RWPE2 (cell line): Measurements from ENCODE around the gene PDLIM7.
"Not testable (repeated sequence)": the region's sequence is repeated elsewhere in the genome, so short reads cannot be mapped to it uniquely, and the experiment has no call there.

Source experiments
- ATAC-seq: fragments of 200-7000 bp; cut with Tn5 transposase; 3 replicates; pipeline ENCODE4 v1.9.1; 2021; ENCODE audit warnings: low read depth
- DNase-seq: peaks from one replicate; pipeline ENCODE4 v3.0.0-alpha.2; 2020; ENCODE audit warnings: low spot score
- H3K27ac ChIP-seq: fragments of 450-650 bp; 2 replicates; pipeline ENCODE4 v1.5.1; 2017; ENCODE audit warnings: mild to moderate bottlenecking; ENCODE audit not compliant: poor library complexity, severe bottlenecking
- H3K27me3 ChIP-seq: fragments of 250-450 bp; sonication (Bioruptor Pico); 2 replicates; pipeline ENCODE4 v1.5.1; 2021; ENCODE audit warnings: mild to moderate bottlenecking, moderate library complexity; ENCODE audit not compliant: insufficient read depth, poor library complexity, severe bottlenecking
- H3K36me3 ChIP-seq: fragments of 250-450 bp; sonication (Bioruptor Pico); 2 replicates; pipeline ENCODE4 v1.5.1; 2020; ENCODE audit warnings: low read depth, mild to moderate bottlenecking, moderate library complexity
- H3K4me1 ChIP-seq: fragments of 250-450 bp; sonication (Bioruptor Pico); 2 replicates; pipeline ENCODE4 v1.5.1; 2021; ENCODE audit warnings: mild to moderate bottlenecking, moderate library complexity; ENCODE audit not compliant: insufficient read depth, poor library complexity, severe bottlenecking
- H3K4me3 ChIP-seq: fragments of 250-450 bp; sonication (Bioruptor Pico); 2 replicates; pipeline ENCODE4 v1.5.1; 2021; ENCODE audit warnings: mild to moderate bottlenecking, moderate library complexity; ENCODE audit not compliant: severe bottlenecking
- H3K9me3 ChIP-seq: fragments of 250-450 bp; sonication (Bioruptor Pico); 2 replicates; pipeline ENCODE4 v1.5.1; 2021; ENCODE audit warnings: mild to moderate bottlenecking, moderate library complexity; ENCODE audit not compliant: severe bottlenecking
- CTCF ChIP-seq: fragments of 450-650 bp; IDR thresholded peaks from one replicate; pipeline ENCODE4 v1.5.1; 2017; ENCODE audit warnings: mild to moderate bottlenecking, moderate library complexity; ENCODE audit not compliant: poor library complexity, severe bottlenecking

The PDLIM7 gene

DNA sequence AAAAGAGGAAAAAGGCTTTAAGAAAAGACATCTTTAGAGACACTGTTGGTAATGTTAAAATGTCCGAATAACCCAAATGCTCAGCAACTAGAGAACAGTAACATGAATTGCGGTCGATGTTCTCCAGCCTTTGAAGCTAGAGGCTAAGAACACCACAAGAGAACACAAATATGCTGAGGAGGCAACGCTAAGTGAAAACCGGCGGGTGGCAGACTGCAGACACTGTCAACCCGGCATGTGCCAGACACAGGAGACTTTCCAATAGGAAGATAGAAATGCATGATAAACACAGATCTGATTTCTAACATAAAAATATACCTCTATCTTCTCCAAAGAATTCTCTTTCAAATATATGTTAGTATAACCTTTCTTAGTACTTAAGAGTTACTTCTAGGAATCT is 37.7 kb upstream of the PDLIM7 start:
- Histone ChIP-seq H3K36me3 (peaks cover 71% of the 10 kb centered on the region), H3K4me3 (no peak overlapping the region), H3K27me3 (no peaks in the 10 kb centered on the region), H3K9me3 (no peaks in the 10 kb centered on the region), H3K27ac (no peak overlapping the region), H3K4me1 (peaks cover 8% of the 10 kb centered on the region)
- no peak for DNase-seq
- no peak for ATAC-seq
- TF ChIP-seq CTCF: no peak

DNA sequence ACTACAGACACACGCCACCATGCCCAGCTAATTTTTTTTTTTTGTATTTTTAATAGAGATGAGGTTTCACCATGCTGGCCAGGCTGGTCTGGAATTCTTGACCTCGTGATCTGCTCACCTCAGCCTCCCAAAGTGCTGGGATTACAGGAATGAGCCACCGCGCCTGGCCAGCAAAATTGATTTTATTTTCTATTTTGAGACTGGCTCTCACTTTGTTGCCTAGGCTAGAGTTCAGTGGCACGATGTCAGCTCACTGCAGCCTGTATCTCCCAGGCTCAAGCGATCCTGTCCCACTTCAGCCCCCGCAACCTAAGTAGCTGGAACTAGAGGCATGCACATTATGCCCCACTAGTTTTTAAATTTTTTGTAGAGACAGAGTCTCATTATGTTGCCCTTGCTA is 37.0 kb upstream of the PDLIM7 start:
- not testable (repeated sequence) for H3K9me3 ChIP-seq, DNase-seq, H3K4me1 ChIP-seq, H3K27me3 ChIP-seq, H3K27ac ChIP-seq, ATAC-seq, H3K4me3 ChIP-seq
- H3K36me3 ChIP-seq: peaks cover 78% of the 10 kb centered on the region

- Histone ChIP-seq H3K9me3 (no peaks in the 10 kb centered on the region), H3K4me1 (no peaks in the 10 kb centered on the region), H3K27me3 (no peaks in the 10 kb centered on the region), H3K36me3 (peaks cover 73% of the 10 kb centered on the region), H3K27ac (no peak overlapping the region), H3K4me3 (no peak overlapping the region)
- no peak for ATAC-seq
- DNase-seq: peak; percentile 51
- TF ChIP-seq CTCF: no peak
These were observed 34.0 kb upstream of the PDLIM7 start for GRCh38 chr5:177531209-177531940.

- no peaks in the 10 kb centered on the region for H3K27me3 ChIP-seq
- H3K27ac ChIP-seq: no peak overlapping the region
- H3K36me3 ChIP-seq: peaks cover 71% of the 10 kb centered on the region
- H3K9me3 ChIP-seq: no peaks in the 10 kb centered on the region
- H3K4me3 ChIP-seq: no peak overlapping the region
- no peaks in the 10 kb centered on the region for H3K4me1 ChIP-seq
- DNase-seq (no peak), ATAC-seq (no peak)
- no peak for TF ChIP-seq CTCF
These were observed 33.2 kb upstream of the PDLIM7 start for GRCh38 chr5:177530638-177531037.

DNA sequence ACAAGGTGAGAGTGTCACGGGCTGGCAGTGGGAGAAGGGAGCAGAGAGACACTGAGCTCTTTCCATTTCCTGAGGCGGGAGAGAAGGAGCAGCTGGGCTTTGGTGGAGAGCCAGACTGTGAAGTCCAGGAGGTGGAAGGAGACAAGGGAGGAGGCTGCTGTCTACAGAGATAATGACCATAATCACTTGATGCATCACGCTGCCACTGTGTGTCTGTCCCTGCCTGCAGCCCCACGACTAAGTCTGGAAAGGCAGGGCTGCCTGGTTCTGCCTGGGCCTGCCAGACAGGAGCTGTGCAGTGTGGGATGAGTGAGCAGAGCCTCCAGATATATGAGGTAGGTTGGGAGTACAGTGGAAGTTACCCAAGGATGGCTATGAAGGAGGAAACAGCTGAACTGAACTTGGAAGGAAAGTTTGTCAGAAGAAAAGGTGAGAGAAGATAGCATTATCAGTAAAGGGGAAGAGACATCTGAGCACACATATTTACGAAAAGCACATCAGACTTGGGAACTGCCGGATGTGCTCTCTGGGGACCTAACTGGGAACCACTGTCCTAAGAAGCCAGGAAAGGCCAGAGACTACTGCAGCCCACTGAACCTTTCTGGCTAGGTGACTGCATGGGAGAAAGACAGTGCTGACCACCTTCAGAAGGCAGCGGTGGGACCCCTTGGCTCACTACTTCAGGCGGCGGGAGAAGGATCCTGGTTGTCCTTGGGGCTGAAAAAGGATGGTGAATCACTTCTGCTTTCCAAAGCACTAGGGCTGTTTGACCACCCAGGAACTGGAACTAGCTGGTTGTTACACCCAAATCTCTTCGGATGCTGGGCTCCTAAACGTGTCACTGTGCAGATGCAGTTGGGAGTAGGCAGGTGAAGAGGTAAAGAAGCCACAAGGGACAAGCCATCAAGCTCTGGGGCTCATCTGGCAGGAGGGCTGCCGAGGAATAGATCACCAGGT is 32.1 kb upstream of the PDLIM7 start:
- no peak overlapping the region for H3K27ac ChIP-seq
- peak; percentile 55 for DNase-seq
- no peaks in the 10 kb centered on the region for H3K27me3 ChIP-seq
- peaks cover 71% of the 10 kb centered on the region for H3K36me3 ChIP-seq
- TF ChIP-seq CTCF: no peak
- no peak for ATAC-seq
- no peaks in the 10 kb centered on the region for H3K9me3 ChIP-seq
- no peaks in the 10 kb centered on the region for H3K4me1 ChIP-seq
- H3K4me3 ChIP-seq: no peak overlapping the region
